ENCODE measurements around the gene CHTF8.

DNA sequence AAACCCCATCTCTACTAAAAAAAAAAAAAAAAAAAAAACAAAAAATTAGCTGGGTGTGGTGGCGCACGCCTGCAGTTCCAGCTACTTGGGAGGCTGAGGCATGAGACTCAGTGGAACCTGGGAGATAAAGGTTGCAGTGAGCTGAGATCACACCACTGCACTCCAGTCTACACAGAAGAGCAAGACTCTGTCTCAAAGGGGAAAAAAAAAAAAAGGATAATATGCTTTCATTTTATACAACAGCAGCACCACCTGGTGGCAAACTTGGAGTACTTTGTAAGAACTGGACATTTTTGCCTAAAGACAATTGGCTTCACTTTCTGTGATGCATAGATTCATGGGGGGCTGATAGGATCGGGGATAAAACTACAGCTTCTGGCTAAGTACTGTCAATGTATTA is 8.5 kb downstream of the CHTF8 start:
- TF ChIP-seq, protein P1, sequence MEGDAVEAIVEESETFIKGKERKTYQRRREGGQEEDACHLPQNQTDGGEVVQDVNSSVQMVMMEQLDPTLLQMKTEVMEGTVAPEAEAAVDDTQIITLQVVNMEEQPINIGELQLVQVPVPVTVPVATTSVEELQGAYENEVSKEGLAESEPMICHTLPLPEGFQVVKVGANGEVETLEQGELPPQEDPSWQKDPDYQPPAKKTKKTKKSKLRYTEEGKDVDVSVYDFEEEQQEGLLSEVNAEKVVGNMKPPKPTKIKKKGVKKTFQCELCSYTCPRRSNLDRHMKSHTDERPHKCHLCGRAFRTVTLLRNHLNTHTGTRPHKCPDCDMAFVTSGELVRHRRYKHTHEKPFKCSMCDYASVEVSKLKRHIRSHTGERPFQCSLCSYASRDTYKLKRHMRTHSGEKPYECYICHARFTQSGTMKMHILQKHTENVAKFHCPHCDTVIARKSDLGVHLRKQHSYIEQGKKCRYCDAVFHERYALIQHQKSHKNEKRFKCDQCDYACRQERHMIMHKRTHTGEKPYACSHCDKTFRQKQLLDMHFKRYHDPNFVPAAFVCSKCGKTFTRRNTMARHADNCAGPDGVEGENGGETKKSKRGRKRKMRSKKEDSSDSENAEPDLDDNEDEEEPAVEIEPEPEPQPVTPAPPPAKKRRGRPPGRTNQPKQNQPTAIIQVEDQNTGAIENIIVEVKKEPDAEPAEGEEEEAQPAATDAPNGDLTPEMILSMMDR (IDR thresholded peaks at IDR 0.05): peak in 5 of 6 experiments; percentile 49 to 72 (median 63)
- TF ChIP-seq POLR2AphosphoS5 (IDR thresholded peaks at IDR 0.05): no peak

Measured in upper lobe of left lung (tissue), 4 donors.